NB4 (cell line): ENCODE results near the gene PAX5.

Source experiments
- CTCF ChIP-seq: IDR thresholded peaks from one replicate; pipeline ENCODE4 v1.5.1; 2012; ENCODE audit warnings: low read depth, low read length
- MAX ChIP-seq: IDR thresholded peaks from 2 replicates; pipeline ENCODE4 v1.6.1; 2011; ENCODE audit warnings: low read depth, low read length
- MYC ChIP-seq: IDR thresholded peaks from 2 replicates; pipeline ENCODE4 v1.6.1; 2011; ENCODE audit warnings: low read depth, low read length
- POLR2A ChIP-seq: IDR thresholded peaks from 2 replicates; pipeline ENCODE4 v1.6.1; 2011; ENCODE audit warnings: mild to moderate bottlenecking; ENCODE audit not compliant: insufficient read length; ENCODE audit errors: extremely low read depth

DNA sequence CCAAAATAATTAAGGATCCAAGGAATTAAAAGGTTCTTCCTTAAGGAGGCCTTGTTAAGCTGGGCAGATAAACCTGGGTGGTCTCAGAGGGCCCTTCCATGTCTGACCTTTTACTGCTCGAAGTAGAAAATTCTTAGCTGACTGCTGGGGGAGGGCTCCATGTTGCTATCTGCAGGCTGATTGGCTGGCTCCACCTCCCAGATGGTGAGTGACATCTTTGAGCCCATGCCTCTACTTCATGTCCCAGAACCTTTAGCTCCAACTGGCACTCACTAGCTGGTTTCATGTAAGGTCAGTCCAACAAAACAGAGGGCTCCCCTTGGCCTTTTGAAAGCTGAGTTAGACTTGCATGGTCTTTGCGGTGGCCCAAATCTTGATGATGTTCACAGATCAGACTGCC is 188.2 kb downstream of the PAX5 start:
- TF ChIP-seq CTCF (no peak), POLR2A (no peak), MYC (no peak), MAX (no peak)
